Esophagus muscularis mucosa (tissue), 4 donors: Measurements from ENCODE around the gene BRCC3. TPM values are rescaled to one million over a fixed set of nuclear protein-coding genes. Genes with fewer than 3 reads are reported as not detected.

Experiments
- DNase-seq: peaks from one replicate; pipeline ENCODE4 v3.0.0-alpha.2; 2017; ENCODE audit errors: extremely low spot score
- H3K27ac ChIP-seq, 4 donors: fragments of 200-600 bp; sonication (generic); replicated peaks in 1 of 4; 1 replicate in 3 of 4; 2 replicates in 1 of 4; pipeline ENCODE4 v1.5.1; 2016 to 2019; ENCODE audit warnings: mild to moderate bottlenecking in 1 of 4
- H3K27me3 ChIP-seq, 4 donors: fragments of 200-600 bp; sonication (generic); one replicate each; pipeline versions ENCODE4 v1.5.1 to v1.6.0; 2016 to 2019
- H3K36me3 ChIP-seq, 4 donors: fragments of 200-600 bp; sonication (generic); one replicate each; pipeline ENCODE4 v1.5.1; 2016 to 2019
- H3K4me1 ChIP-seq, 4 donors: fragments of 200-600 bp; sonication (generic); one replicate each; pipeline ENCODE4 v1.5.1; 2016 to 2019
- H3K4me3 ChIP-seq, 4 donors: fragments of 200-600 bp; sonication (generic); 1 replicate in 2 of 4; 2 replicates in 2 of 4; pipeline ENCODE4 v1.5.1; 2016 to 2019; ENCODE audit warnings: mild to moderate bottlenecking in 4 of 4, moderate library complexity in 1 of 4
- H3K9me3 ChIP-seq, 4 donors: fragments of 200-600 bp; sonication (generic); 1 replicate in 3 of 4; 2 replicates in 1 of 4; pipeline ENCODE4 v1.5.1; 2016 to 2019
- EP300 ChIP-seq: sonication (generic); formaldehyde crosslinking; IDR thresholded peaks from one replicate; pipeline ENCODE4 v1.6.1; 2017; ENCODE audit warnings: antibody characterized with exemption
- POLR2A ChIP-seq: fragments of 450-650 bp; IDR thresholded peaks from one replicate; pipeline ENCODE4 v1.6.1; 2017; ENCODE audit warnings: antibody characterized with exemption, moderate library complexity, mild to moderate bottlenecking, low read depth
- POLR2AphosphoS5 ChIP-seq, 2 donors: sonication (generic); formaldehyde crosslinking; IDR thresholded peaks; one replicate each; pipeline ENCODE4 v1.6.1; 2017; ENCODE audit warnings: antibody characterized with exemption in 2 of 2
- WGBS: methylation state at CpG from one replicate; pipeline ENCODE4 v1.1.5; 2018; 5-methylcytosine and 5-hydroxymethylcytosine counted together
- intact Hi-C: fragments of 100-400 bp; cut with DNase I; formaldehyde crosslinking; loops from one replicate; pipeline ENCODE4 v1.15.1; 2023
- total RNA-seq, 4 donors: library from RNA; depleted of rRNA; stranded (reverse); fragments of >200 nt; gene quantifications; one replicate each; pipeline versions ENCODE4 v1.1.0 to v1.2.1, GENCODE V29; 2016
- TF ChIP-seq, protein P1 (sequence below), 3 experiments: fragments of 200-600 bp in 2 of 3; fragments of 450-650 bp in 1 of 3; sonication (generic) in 2 of 3; IDR thresholded peaks; one replicate each; pipeline ENCODE4 v1.5.1; 2017 to 2019; ENCODE audit warnings: antibody characterized with exemption in 3 of 3, mild to moderate bottlenecking in 2 of 3, moderate library complexity in 1 of 3

Gene BRCC3
- total RNA-seq, 4 donors from 2014 or later: 10.9 to 18.8 (median 16.8) TPM

DNA sequence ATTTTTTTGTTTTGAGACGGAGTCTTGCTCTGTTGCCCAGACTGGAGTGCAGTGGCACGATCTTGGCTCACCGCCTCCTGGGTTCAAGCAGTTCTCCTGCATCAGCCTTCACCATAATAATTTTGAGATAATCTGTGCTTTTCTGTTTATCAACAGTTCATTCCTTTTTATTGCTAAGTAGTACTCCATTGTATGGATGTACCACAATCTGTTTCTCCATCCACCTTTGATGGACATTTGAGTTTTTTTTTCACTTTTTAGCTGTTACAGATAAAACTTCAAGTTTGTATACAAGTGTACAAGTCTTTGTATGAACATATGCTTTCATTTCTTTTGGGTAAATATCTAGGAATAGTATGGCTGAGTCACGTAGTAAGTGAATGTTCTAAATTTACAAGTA lies 35.6 kb upstream of the BRCC3 start:
- H3K9me3 ChIP-seq: peaks cover 0 to 6% (median 0%) of the 10 kb centered on the region in 4 donors
- H3K27ac ChIP-seq: no peak overlapping the region
- no peak for DNase-seq
- H3K27me3 ChIP-seq: no peaks in the 10 kb centered on the region
- no peak for TF ChIP-seq POLR2AphosphoS5 (IDR thresholded peaks at IDR 0.05)
- TF ChIP-seq POLR2A: no peak
- no peak for TF ChIP-seq EP300
- TF ChIP-seq, protein P1, sequence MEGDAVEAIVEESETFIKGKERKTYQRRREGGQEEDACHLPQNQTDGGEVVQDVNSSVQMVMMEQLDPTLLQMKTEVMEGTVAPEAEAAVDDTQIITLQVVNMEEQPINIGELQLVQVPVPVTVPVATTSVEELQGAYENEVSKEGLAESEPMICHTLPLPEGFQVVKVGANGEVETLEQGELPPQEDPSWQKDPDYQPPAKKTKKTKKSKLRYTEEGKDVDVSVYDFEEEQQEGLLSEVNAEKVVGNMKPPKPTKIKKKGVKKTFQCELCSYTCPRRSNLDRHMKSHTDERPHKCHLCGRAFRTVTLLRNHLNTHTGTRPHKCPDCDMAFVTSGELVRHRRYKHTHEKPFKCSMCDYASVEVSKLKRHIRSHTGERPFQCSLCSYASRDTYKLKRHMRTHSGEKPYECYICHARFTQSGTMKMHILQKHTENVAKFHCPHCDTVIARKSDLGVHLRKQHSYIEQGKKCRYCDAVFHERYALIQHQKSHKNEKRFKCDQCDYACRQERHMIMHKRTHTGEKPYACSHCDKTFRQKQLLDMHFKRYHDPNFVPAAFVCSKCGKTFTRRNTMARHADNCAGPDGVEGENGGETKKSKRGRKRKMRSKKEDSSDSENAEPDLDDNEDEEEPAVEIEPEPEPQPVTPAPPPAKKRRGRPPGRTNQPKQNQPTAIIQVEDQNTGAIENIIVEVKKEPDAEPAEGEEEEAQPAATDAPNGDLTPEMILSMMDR (IDR thresholded peaks at IDR 0.05): no peak
- peaks cover 0 to 12% (median 0%) of the 10 kb centered on the region in 4 donors for H3K4me1 ChIP-seq
- no peak overlapping the region for H3K4me3 ChIP-seq
- intact Hi-C loops: no loop called here
- H3K36me3 ChIP-seq: peaks cover 0 to 17% (median 6%) of the 10 kb centered on the region in 4 donors
- 87% methylated on average over 4 of the region's 4 CpGs for WGBS

DNA sequence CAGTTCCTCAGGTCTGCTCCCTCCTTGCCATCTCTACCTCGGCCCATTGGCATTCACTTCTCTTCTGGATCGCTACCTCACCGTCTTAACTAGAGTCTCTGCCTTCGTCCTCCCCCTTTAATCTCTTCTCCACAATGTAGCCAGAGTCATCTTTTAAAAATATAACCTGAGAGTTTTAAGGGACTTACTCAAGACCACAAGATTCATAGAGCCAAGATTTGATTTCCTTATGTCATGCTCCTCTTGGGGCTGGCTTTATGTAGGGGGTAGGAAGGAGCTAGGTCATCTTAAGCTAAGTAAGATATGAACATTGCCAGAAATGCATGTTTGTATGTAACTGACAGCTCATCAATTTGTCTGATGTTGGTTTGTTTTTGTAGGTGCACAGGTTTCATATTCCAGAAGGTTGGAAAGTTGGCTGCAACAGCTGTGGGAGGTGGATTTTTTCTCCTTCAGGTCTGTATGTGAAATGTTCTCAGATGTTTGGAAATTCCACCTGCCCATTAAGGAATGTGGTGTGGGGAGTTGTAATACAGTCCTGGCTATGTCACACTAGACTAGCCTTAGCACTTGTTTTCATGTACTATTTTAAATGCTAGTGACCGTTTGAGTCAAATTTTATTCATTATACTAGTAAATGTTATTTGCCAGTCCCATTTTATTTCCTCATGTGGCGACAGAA lies 25.0 kb upstream of the BRCC3 start:
- Histone ChIP-seq H3K27ac (no peak overlapping the region), H3K27me3 (no peaks in the 10 kb centered on the region), H3K9me3 (no peaks in the 10 kb centered on the region), H3K36me3 (peaks cover 0 to 8% (median 3%) of the 10 kb centered on the region in 4 donors), H3K4me3 (no peak overlapping the region), H3K4me1 (peaks cover 0 to 13% (median 2%) of the 10 kb centered on the region in 4 donors)
- no peak for TF ChIP-seq POLR2AphosphoS5 (IDR thresholded peaks at IDR 0.05)
- no peak for TF ChIP-seq EP300
- no peak for TF ChIP-seq POLR2A
- TF ChIP-seq, protein P1 (IDR thresholded peaks at IDR 0.05): no peak
- WGBS: 68% methylated on average over 6 of the region's 6 CpGs
- intact Hi-C loops: no loop called here
- no peak for DNase-seq

DNA sequence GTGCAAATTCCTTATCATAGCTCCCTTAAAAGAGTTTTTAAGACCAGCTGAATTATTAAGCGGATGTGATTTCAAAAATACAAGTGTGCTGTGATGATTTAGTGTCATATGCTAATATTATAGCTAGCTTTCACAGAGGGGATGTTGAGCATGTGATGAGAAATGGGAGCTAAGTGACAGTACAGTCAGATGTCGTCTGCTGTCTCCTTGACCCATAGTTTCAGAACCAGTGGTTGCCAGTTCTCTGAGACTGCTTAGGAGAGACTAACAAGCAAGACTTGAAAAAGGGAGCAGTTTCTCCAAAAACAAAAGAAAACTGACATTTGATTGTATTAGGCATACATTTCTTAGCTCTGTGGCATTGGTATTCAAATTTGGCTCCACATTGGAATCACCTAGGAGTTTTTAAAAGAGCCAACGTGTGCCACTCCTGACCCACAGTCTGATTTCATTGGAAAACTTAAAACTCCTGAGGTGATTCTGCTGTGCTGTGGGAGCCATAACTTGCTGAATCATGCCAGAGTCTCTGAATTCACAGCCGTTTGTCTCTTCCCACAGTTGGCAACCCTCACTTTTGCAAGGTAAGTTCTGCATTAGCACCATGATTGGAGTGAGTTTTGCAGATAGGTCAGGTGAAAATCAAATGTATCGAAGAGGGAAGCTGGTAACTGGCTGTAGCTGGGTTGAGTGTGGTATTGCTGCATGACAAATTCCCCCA lies 24.3 kb upstream of the BRCC3 start:
- TF ChIP-seq EP300 (no peak), POLR2AphosphoS5 (IDR thresholded peaks at IDR 0.05) (no peak), POLR2A (no peak)
- TF ChIP-seq, protein P1 (IDR thresholded peaks at IDR 0.05): no peak
- peaks cover 0 to 13% (median 6%) of the 10 kb centered on the region in 4 donors for H3K36me3 ChIP-seq
- WGBS: 53% methylated on average over 5 of the region's 5 CpGs
- peaks cover 0 to 13% (median 2%) of the 10 kb centered on the region in 4 donors for H3K4me1 ChIP-seq
- intact Hi-C loops: no loop called here
- DNase-seq: no peak
- H3K4me3 ChIP-seq: no peak overlapping the region
- no peak overlapping the region for H3K27ac ChIP-seq
- H3K27me3 ChIP-seq: no peaks in the 10 kb centered on the region
- H3K9me3 ChIP-seq: no peaks in the 10 kb centered on the region

DNA sequence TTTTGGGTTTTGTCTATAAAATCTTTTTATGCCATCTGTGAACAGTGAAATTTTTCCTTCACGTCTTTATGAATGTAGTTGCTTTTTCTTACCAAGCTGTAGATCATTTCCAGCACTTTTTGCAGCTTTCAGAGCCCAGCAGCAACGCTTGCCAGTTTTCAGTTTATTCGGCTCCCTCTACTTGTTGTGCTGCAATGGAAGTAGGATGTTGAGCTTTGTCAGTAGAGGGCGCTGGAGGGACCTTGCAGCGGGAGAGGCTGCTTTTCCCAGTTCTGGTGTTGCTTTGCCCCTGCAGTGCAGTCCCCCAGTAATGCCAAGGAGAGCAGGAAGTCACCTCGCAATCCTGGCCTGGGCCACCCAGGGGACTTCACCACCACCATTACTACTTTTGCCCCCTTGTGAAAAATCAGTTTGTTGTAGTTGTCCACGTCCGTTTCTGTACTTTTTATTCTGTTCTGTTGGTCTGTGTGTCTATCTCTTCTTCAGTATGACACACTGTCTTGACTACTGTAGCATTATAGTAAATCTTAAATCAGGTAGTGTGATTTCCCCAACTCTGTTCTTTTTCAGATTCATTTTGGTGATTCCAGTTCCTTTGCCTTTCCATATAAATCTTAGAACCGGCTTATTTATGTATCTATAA lies 22.2 kb upstream of the BRCC3 start:
- no peak for DNase-seq
- Histone ChIP-seq H3K27me3 (no peaks in the 10 kb centered on the region), H3K9me3 (no peaks in the 10 kb centered on the region), H3K36me3 (peaks cover 0 to 25% (median 9%) of the 10 kb centered on the region in 4 donors), H3K4me1 (peaks cover 0 to 8% (median 2%) of the 10 kb centered on the region in 4 donors), H3K4me3 (no peak overlapping the region), H3K27ac (no peak overlapping the region)
- intact Hi-C loops: no loop called here
- TF ChIP-seq, protein P1 (IDR thresholded peaks at IDR 0.05): peak; percentile 31 to 54 (median 31)
- no peak for TF ChIP-seq POLR2A
- 47% methylated on average over 9 of the region's 9 CpGs for WGBS
